Bronchus fibroblast of lung (primary cell): ENCODE results near the gene ITM2B. TPM values are rescaled to one million over a fixed set of nuclear protein-coding genes. Genes with fewer than 3 reads are reported as not detected.

Experiments used
- total RNA-seq: library from RNA; depleted of rRNA; stranded (reverse); fragments of >200 nt; gene quantifications from 2 replicates; pipeline ENCODE4 v1.2.3, GENCODE V29; 2015

ITM2B gene
- 75.2 and 83.4 TPM in 2 replicates for total RNA-seq

DNA sequence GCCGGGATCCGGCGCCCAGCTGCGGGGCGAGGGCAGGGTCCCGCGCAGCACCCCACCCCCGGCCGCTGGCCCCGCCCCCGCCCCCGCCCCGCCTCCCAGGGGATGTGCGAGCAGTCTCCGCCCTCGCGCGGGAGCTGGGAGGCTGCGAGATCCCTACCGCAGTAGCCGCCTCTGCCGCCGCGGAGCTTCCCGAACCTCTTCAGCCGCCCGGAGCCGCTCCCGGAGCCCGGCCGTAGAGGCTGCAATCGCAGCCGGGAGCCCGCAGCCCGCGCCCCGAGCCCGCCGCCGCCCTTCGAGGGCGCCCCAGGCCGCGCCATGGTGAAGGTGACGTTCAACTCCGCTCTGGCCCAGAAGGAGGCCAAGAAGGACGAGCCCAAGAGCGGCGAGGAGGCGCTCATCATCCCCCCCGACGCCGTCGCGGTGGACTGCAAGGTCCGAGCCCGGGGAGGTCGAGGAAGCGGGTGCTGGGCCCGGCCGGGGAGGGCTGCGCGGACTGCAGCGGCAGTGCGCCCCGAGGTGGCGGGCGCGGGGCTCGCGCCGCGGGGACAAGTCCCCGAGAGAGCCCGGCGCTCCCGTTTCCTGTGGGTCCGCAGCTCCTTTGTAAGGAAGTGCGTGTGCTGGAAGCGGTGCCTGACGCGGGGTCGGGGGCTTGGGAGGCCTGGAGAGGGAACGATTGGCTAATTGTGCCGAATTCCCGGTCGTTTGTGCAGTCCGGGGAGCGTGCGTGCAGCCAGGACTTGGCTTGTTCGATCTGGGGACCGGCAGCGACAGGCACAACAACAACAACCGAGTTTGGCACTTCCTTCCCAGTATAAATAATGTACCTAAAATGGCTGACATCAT, at the start of gene ITM2B:
Gene ITM2B (plus strand): TSS at position 161 of the 843 bp plus-strand sequence. CDS start 155 bp downstream, at position 316.

DNA sequence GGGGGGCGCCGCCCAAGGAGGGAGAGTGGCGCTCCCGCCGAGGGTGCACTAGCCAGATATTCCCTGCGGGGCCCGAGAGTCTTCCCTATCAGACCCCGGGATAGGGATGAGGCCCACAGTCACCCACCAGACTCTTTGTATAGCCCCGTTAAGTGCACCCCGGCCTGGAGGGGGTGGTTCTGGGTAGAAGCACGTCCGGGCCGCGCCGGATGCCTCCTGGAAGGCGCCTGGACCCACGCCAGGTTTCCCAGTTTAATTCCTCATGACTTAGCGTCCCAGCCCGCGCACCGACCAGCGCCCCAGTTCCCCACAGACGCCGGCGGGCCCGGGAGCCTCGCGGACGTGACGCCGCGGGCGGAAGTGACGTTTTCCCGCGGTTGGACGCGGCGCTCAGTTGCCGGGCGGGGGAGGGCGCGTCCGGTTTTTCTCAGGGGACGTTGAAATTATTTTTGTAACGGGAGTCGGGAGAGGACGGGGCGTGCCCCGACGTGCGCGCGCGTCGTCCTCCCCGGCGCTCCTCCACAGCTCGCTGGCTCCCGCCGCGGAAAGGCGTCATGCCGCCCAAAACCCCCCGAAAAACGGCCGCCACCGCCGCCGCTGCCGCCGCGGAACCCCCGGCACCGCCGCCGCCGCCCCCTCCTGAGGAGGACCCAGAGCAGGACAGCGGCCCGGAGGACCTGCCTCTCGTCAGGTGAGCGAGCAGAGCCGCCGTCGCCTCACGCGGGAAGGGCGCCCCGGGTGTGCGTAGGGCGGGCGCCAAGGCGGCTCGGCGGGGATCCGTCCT, 70.5 kb downstream of the ITM2B start, which contains the start of gene RB1:
Gene RB1 (plus strand): TSS at position 393 of the 784 bp plus-strand sequence. CDS start 162 bp downstream, at position 555.

Other genes with a start within 250 kb of the ITM2B start
- gene SUCLA2, start 231.9 kb upstream of the ITM2B start, total RNA-seq: 25.9 and 34.3 TPM in 2 replicates
- gene NUDT15, start 195.5 kb upstream of the ITM2B start, total RNA-seq: 24.8 and 30.3 TPM in 2 replicates
- 22.4 and 30.3 TPM in 2 replicates for gene MED4, start 138.1 kb upstream of the ITM2B start, total RNA-seq
- 13.1 and 15.1 TPM in 2 replicates for gene RB1, start 70.5 kb downstream of the ITM2B start, total RNA-seq
- gene LPAR6, start 179.9 kb downstream of the ITM2B start, total RNA-seq: 2.7 and 4.5 TPM in 2 replicates